ENCODE data around the gene DAPK1.

DAPK1 gene

GRCh38 chr9:87635656-87636501 lies 138.2 kb downstream of the DAPK1 start:
- no peak for TF ChIP-seq CTCF (IDR thresholded peaks at IDR 0.05; ENCODE audit: extremely low read depth, missing control alignments)
- no peak for DNase-seq (ENCODE audit: low spot score)

- TF ChIP-seq CTCF (IDR thresholded peaks at IDR 0.05; ENCODE audit: extremely low read depth, missing control alignments), result no peak
- no peak for DNase-seq (ENCODE audit: low spot score)
Measured at GRCh38 chr9:87638292-87638691, 140.6 kb downstream of the DAPK1 start.

- no peak for DNase-seq (ENCODE audit: low spot score)
- no peak for TF ChIP-seq CTCF (IDR thresholded peaks at IDR 0.05; ENCODE audit: extremely low read depth, missing control alignments)
Measured at GRCh38 chr9:87639949-87640348, 142.3 kb downstream of the DAPK1 start.

GRCh38 chr9:87640385-87640795 lies 142.7 kb downstream of the DAPK1 start:
- no peak for DNase-seq (ENCODE audit: low spot score)
- TF ChIP-seq CTCF (IDR thresholded peaks at IDR 0.05; ENCODE audit: extremely low read depth, missing control alignments), result no peak

- DNase-seq (ENCODE audit: low spot score), result no peak
- TF ChIP-seq CTCF (IDR thresholded peaks at IDR 0.05; ENCODE audit: extremely low read depth, missing control alignments), result no peak
Measured at GRCh38 chr9:87641067-87641466, 143.4 kb downstream of the DAPK1 start.

GRCh38 chr9:87642330-87643106 lies 144.9 kb downstream of the DAPK1 start:
- TF ChIP-seq CTCF (IDR thresholded peaks at IDR 0.05; ENCODE audit: extremely low read depth, missing control alignments), result no peak
- DNase-seq (ENCODE audit: low spot score), result no peak

- no peak for DNase-seq (ENCODE audit: low spot score)
- no peak for TF ChIP-seq CTCF (IDR thresholded peaks at IDR 0.05; ENCODE audit: extremely low read depth, missing control alignments)
Measured at GRCh38 chr9:87643107-87643650, 145.5 kb downstream of the DAPK1 start.
